Central memory CD4-positive, alpha-beta T cell (primary cell): ENCODE data around the gene PAN2.
"Not testable (repeated sequence)": the region's sequence is repeated elsewhere in the genome, so short reads cannot be mapped to it uniquely, and the experiment has no call there.

Source experiments
- DNase-seq: peaks from one replicate; pipeline ENCODE4 v3.0.0; 2022

PAN2 gene

DNA sequence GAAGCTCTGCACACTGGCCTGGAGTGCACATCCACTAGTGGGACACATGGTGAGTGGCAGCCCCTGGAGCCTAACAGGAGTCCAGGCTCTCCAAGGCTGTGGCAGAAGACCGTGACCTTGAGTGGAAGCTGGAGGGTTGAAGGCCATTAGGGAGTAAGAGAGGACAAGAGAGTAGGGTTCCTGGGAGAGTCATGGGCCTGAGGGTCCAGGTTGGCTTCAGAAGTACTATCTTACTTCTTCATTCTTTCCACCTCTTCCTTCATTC is 5.3 kb upstream of the PAN2 start:
- DNase-seq: no peak

GRCh38 chr12:56338308-56339157 is 4.7 kb upstream of the PAN2 start, which contains the start of gene IL23A:
IL23A (plus strand) TSS chr12:56338884; CDS start chr12:56339045, 161 bp downstream.
- DNase-seq: peak; percentile 90

DNA sequence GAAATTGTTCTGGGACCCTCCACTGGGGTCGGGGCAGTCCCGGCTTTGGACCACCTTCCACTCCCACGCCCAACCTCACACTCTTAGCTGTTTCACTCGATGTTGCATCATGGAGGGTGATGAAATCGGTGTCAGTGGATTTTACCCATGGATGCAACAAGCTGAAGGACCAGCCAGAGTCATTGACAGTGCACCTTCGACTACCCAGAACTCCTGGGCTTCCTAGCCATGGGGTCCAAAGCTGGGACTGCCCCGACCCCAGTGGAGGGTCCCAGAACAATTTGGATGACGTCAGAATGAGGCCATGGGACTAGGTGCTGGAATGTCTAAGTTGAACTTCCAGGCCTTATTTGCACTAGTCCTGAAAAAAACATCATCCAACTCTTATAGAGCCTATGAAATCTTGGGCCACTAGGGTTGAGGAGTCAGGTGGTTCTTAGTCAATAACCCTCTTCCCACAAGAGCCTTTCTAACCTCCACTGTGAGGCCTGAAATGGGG is 4.0 kb upstream of the PAN2 start:
- no peak for DNase-seq

- no peak for DNase-seq
Observed at GRCh38 chr12:56336361-56337167, 2.8 kb upstream of the PAN2 start.

- DNase-seq: not testable (repeated sequence)
Observed at GRCh38 chr12:56335527-56335926, 1.7 kb upstream of the PAN2 start.

- no peak for DNase-seq
Observed at GRCh38 chr12:56334490-56334793, 642 bp upstream of the PAN2 start.

- no peak for DNase-seq
Observed at GRCh38 chr12:56333197-56333678, 562 bp downstream of the PAN2 start.

DNA sequence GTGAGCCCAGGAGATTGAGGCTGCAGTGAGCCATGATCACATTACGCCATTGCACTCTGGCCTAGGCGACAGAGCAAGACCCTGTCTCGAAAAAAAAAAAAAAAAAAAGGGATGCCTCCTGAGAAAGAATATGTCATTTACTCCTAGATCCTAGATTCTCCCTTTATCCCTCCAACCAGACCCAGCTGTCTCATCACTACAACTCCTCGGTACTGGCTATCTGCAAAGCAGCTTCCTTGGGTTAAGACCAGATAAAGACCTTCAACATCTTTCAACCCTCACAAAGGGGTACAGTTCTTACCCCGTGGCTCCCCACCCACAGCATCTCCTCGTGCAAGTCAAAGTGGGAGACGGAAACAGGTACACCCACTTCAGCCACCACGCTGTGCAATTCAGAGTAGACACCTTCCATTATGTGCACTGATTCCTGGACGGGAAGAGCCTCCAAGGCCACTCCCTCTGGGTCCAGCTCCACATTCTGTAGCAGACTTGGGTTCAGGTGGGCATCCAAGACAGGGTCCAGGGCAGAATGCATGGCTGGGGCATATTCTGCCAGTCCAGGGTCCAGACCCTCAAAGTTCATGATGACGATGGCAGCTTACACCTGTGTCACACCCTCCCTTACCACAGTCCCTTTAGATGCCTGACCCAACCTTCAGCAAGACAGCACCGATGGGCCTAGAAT is 1.1 kb downstream of the PAN2 start:
- DNase-seq: no peak

DNA sequence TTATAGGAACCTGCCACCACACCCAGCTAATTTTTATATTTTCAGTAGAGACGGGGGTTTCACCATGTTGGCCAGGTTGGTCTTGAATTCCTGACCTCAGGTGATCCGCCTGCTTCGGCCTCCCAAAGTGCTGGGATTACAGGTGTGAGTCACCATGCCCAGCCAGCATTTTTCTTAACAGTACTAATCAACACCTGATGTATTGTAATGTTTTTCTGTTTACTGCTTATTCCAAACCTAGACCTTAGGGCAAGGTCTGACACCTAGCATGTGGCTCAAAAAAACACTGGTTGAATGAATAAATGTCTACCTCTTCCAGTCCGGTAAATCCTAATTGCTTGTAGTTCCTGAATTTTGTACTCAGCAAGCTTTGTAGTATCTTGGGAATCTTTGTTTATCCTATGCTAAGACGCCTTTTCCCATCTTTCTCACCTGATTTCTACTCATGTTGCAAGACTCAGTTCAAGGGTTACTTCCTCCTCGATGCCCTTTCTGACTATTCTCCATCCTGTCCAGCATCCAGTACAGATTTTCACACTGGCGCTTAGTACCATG is 2.8 kb downstream of the PAN2 start:
- DNase-seq: no peak

GRCh38 chr12:56326533-56326932 is 7.3 kb downstream of the PAN2 start:
- no peak for DNase-seq

GRCh38 chr12:56326126-56326525 is 7.7 kb downstream of the PAN2 start:
- DNase-seq: no peak

GRCh38 chr12:56324206-56324605 is 9.6 kb downstream of the PAN2 start:
- DNase-seq: no peak

GRCh38 chr12:56321610-56322009 is 12.2 kb downstream of the PAN2 start:
- not testable (repeated sequence) for DNase-seq

GRCh38 chr12:56321027-56321426 is 12.8 kb downstream of the PAN2 start:
- DNase-seq: no peak

GRCh38 chr12:56317675-56318074 is 16.1 kb downstream of the PAN2 start:
- no peak for DNase-seq

GRCh38 chr12:56315622-56316473 is 18.0 kb downstream of the PAN2 start, which contains the start of gene CNPY2:
CNPY2 (minus strand) TSS chr12:56315988; CDS start chr12:56315217, 771 bp downstream.
- peak; percentile 93 for DNase-seq

DNA sequence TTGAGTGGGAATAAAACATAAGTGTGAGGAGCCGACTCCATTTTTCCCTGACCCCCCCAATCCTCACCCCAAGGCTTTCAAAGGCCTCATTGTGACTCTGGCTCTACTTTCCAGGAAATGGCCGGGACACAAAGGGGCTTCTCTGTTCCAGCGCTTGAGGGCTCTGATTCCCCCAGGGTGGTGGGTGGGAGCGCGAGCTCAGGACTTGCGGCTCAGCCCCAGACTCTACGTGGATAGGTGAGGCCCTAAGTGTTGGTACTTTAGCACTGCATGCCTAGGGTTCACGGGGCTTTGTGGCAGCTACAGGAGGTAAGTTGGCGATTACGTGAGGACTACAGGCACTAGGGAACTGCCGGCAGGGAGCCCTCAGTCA is 18.6 kb downstream of the PAN2 start:
- no peak for DNase-seq

DNA sequence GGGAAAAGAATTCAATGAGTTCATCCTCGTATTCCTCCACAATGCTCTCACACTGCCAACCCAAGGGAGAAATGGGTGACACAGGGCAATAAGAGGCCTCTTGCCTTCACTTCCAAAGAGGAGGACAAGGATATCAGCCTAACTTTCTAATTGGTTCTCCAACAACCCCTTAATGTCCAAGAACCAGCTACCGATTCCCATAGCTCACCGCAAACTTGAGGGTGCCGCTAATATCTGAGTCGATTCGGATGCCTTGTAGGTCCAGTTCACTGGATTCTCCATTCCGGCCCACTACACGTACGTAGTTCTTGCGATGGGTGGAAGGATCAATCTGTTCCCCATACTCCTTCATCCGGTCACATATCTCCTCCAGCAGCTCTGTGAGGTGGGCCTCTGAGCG is 22.8 kb downstream of the PAN2 start:
- no peak for DNase-seq

GRCh38 chr12:56308714-56309113 is 25.1 kb downstream of the PAN2 start:
- DNase-seq: no peak

DNA sequence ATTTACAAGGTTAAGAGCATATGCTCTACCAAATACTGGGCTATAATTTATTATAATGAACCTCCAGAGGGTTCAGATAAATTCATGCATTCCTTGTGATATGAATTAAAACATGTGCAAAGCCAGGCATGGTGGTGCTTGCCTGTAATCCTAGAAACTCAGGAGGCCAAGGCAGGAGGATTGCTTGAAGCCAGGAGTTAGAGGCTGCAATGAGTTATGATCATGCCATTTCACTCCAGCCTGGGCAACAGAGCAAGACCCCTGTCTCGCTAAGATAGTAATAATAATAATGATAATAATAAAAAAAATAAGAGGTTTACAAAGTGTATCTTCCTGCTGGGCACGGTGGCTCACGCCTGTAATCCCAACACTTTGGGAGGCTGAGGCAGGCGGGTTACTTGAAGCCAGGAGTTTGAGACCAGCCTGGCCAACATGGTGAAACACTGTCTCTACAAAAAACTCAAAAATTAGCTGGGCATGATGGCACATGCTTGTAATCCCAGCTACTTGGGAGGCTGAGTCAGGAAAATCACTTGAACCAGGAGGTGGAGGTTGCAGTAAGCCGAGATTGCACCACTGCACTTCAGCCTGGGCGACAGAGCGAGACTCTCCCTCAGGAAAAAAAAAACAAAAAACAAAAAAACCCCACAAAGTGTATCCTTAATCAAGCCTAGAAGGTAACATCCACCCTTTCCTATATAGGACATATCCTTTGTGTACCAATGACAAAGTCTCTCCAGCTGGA is 26.4 kb downstream of the PAN2 start:
- DNase-seq: no peak

- DNase-seq: no peak
Observed at GRCh38 chr12:56304872-56305590, 28.8 kb downstream of the PAN2 start.
